B cell (primary cell): ENCODE results near the gene OR10R2. TPM values are rescaled to one million over a fixed set of nuclear protein-coding genes. Genes with fewer than 3 reads are reported as not detected.

Experiments used
- ATAC-seq: fragments of 200-7000 bp; cut with Tn5 transposase; one replicate; pipeline ENCODE4 v1.10.0; 2021; ENCODE audit warnings: low read depth, mild to moderate bottlenecking, moderate number of reproducible peaks, moderate library complexity
- CTCF ChIA-PET: fragments of 350-600 bp; sonication (Branson Sonifier 250); formaldehyde crosslinking; loops from one replicate; lab custom pipeline; 2021; ENCODE audit warnings: antibody characterized with exemption, inconsistent platforms; lab: Charles Lee
- POLR2A ChIA-PET: fragments of 350-600 bp; sonication (Branson Sonifier 250); formaldehyde crosslinking; loops from one replicate; lab custom pipeline; 2021; ENCODE audit warnings: antibody characterized with exemption; lab: Charles Lee
- DNase-seq: peaks from one replicate; pipeline ENCODE4 v3.0.0; 2013
- H2AFZ ChIP-seq: 2 replicates; pipeline ENCODE4 v1.6.1; 2012; ENCODE audit warnings: mild to moderate bottlenecking, low read depth, low read length; ENCODE audit not compliant: insufficient read depth, poor library complexity, severe bottlenecking
- H3K27ac ChIP-seq, 2 donors: 1 replicate in 1 of 2; 2 replicates in 1 of 2; pipeline ENCODE4 v1.5.1; 2012 to 2013; ENCODE audit warnings: low read length in 2 of 2, mild to moderate bottlenecking in 2 of 2, moderate library complexity in 1 of 2
- H3K27me3 ChIP-seq, 4 experiments: fragments of 200-600 bp in 1 of 4; sonication (generic) in 1 of 4; replicated peaks in 1 of 4; 1 replicate in 2 of 4; 2 replicates in 2 of 4; pipeline versions ENCODE4 v1.6.1 to v1.7.0; 2013 to 2016; ENCODE audit warnings: low read length in 3 of 4, mild to moderate bottlenecking in 2 of 4, mixed read lengths in 1 of 4, moderate library complexity in 1 of 4; ENCODE audit not compliant: insufficient read depth in 4 of 4, control insufficient read depth in 3 of 4; ENCODE audit errors: control extremely low read depth in 1 of 4
- H3K36me3 ChIP-seq, 2 experiments: replicated peaks in 1 of 2; 1 replicate in 1 of 2; 2 replicates in 1 of 2; pipeline versions ENCODE4 v1.6.1 to v1.7.1; 2013; ENCODE audit warnings: low read length in 1 of 2; ENCODE audit not compliant: insufficient read depth in 2 of 2, control insufficient read depth in 1 of 2; ENCODE audit errors: control extremely low read depth in 1 of 2, extremely low read depth in 1 of 2
- H3K4me1 ChIP-seq, 2 donors: fragments of 200-600 bp in 1 of 2; sonication (generic) in 1 of 2; 1 replicate in 1 of 2; 2 replicates in 1 of 2; pipeline versions ENCODE4 v1.5.1 to v1.6.1; 2013 to 2017; ENCODE audit warnings: low read length in 2 of 2; ENCODE audit not compliant: control insufficient read depth in 2 of 2, insufficient read depth in 2 of 2
- H3K4me2 ChIP-seq: replicated peaks from 2 replicates; pipeline ENCODE3; 2012; ENCODE audit warnings: mild to moderate bottlenecking, low read depth, low read length; ENCODE audit not compliant: poor library complexity, severe bottlenecking
- H3K4me3 ChIP-seq, 5 experiments: fragments of 200-600 bp in 1 of 5; sonication (generic) in 1 of 5; 1 replicate in 3 of 5; 2 replicates in 2 of 5; pipeline versions ENCODE4 v1.5.1 to v1.7.0; 2011 to 2016; ENCODE audit warnings: low read length in 4 of 5, mild to moderate bottlenecking in 4 of 5, low read depth in 2 of 5, control low read depth in 1 of 5, moderate library complexity in 1 of 5; ENCODE audit not compliant: insufficient read depth in 1 of 5; ENCODE audit errors: control extremely low read depth in 1 of 5, extremely low read depth in 1 of 5
- H3K79me2 ChIP-seq: fragments of 200-600 bp; sonication (generic); one replicate; pipeline ENCODE4 v1.6.0; 2016; ENCODE audit warnings: low read length; ENCODE audit not compliant: control insufficient read depth, insufficient read depth
- H3K9ac ChIP-seq: fragments of 200-600 bp; sonication (generic); 2 replicates; pipeline ENCODE4 v1.6.1; 2017; ENCODE audit warnings: mild to moderate bottlenecking, low read length, moderate library complexity
- H3K9me3 ChIP-seq, 3 donors: one replicate each; pipeline versions ENCODE4 v1.6.1 to v1.7.1; 2013; ENCODE audit warnings: low read length in 2 of 3; ENCODE audit not compliant: control insufficient read depth in 2 of 3, insufficient read depth in 1 of 3; ENCODE audit errors: control extremely low read depth in 1 of 3
- H4K20me1 ChIP-seq: 2 replicates; pipeline ENCODE4 v1.6.0; 2012; ENCODE audit warnings: mild to moderate bottlenecking, low read length; ENCODE audit not compliant: insufficient read depth, control insufficient read depth, poor library complexity, severe bottlenecking
- H3K27ac Mint-ChIP-seq: one replicate; pipeline ENCODE4 v1.8.0; 2021; ENCODE audit warnings: mixed read lengths
- H3K27me3 Mint-ChIP-seq: one replicate; pipeline ENCODE4 v1.8.0; 2021; ENCODE audit warnings: mixed read lengths
- H3K4me1 Mint-ChIP-seq: one replicate; pipeline ENCODE4 v1.8.0; 2021; ENCODE audit warnings: mixed read lengths
- H3K4me3 Mint-ChIP-seq: one replicate; pipeline ENCODE4 v1.8.0; 2021; ENCODE audit warnings: mixed read lengths
- H3K9me3 Mint-ChIP-seq: one replicate; pipeline ENCODE4 v1.8.0; 2022; ENCODE audit warnings: mixed read lengths; ENCODE audit not compliant: insufficient read depth
- CTCF ChIP-seq: fragments of 200-600 bp; IDR thresholded peaks from one replicate; pipeline ENCODE4 v1.8.0; 2022; ENCODE audit warnings: antibody characterized with exemption, mild to moderate bottlenecking
- EZH2 ChIP-seq: IDR thresholded peaks from 2 replicates; pipeline ENCODE4 v1.6.1; 2012; ENCODE audit warnings: borderline replicate concordance, low read depth, mild to moderate bottlenecking, moderate library complexity, low read length; ENCODE audit not compliant: insufficient read depth, poor library complexity, severe bottlenecking
- WGBS: methylation state at CpG from one replicate; pipeline ENCODE4 v1.1.5; 2013; ENCODE audit warnings: missing lambda C conversion rate; ENCODE audit not compliant: insufficient coverage; 5-methylcytosine and 5-hydroxymethylcytosine counted together
- intact Hi-C: fragments of 100-400 bp; cut with micrococcal nuclease; formaldehyde crosslinking; loops from one replicate; pipeline ENCODE4 v1.10.0; 2022
- polyA plus RNA-seq: library from polyadenylated mRNA; depleted of rRNA; stranded (reverse); fragments of >200 nt; gene quantifications from 2 replicates; pipeline ENCODE4 v1.2.3, GENCODE V29; 2012
- total RNA-seq, 2 donors: library from RNA; stranded (reverse); fragments of 120-200 nt in 1 of 2; gene quantifications; 1 replicate in 1 of 2; 2 replicates in 1 of 2; pipeline versions ENCODE4 v1.2.3 to v1.2.4, GENCODE V29; 2013 to 2022

Gene OR10R2
- total and polyA plus RNA-seq, 2 donors (not counting 1 experiment from before 2014, with no cell fraction given): not detected

GRCh38 chr1:158454537-158454936 lies 17.5 kb upstream of the OR10R2 start:
- CTCF ChIA-PET: no interaction called here
- WGBS: 100% methylated on average over 1 of the region's 1 CpG

GRCh38 chr1:158457246-158457645 lies 14.8 kb upstream of the OR10R2 start:
- H3K36me3 ChIP-seq: no peaks in the 10 kb centered on the region
- intact Hi-C loops: no loop called here
- no peak overlapping the region for H2AFZ ChIP-seq
- H3K9me3 Mint-ChIP-seq: peaks cover 2% of the 10 kb centered on the region
- no peak overlapping the region for H3K9ac ChIP-seq
- H3K79me2 ChIP-seq: no peaks in the 10 kb centered on the region
- H4K20me1 ChIP-seq: no peaks in the 10 kb centered on the region
- no peaks in the 10 kb centered on the region for H3K27me3 ChIP-seq
- no peaks in the 10 kb centered on the region for H3K4me1 ChIP-seq
- ChIA-PET POLR2A (no interaction called here), CTCF (no interaction called here)
- DNase-seq: no peak
- ATAC-seq: no peak
- no peak overlapping the region for H3K27ac Mint-ChIP-seq
- TF ChIP-seq EZH2 (no peak), CTCF (no peak)
- no peak overlapping the region for H3K4me3 Mint-ChIP-seq
- no peak overlapping the region for H3K4me2 ChIP-seq
- H3K4me1 Mint-ChIP-seq: no peaks in the 10 kb centered on the region
- no peak overlapping the region for H3K27ac ChIP-seq
- peaks cover 0 to 3% (median 0%) of the 10 kb centered on the region in 3 donors for H3K9me3 ChIP-seq
- no peak overlapping the region for H3K4me3 ChIP-seq
- H3K27me3 Mint-ChIP-seq: peaks cover 33% of the 10 kb centered on the region

More at GRCh38 chr1:158454537-158454936, 17.5 kb upstream of the OR10R2 start:
- no peaks in the 10 kb centered on the region for H4K20me1 ChIP-seq
- DNase-seq (no peak), ATAC-seq (no peak)
- H3K4me3 ChIP-seq: no peak overlapping the region
- no peak overlapping the region for H3K4me2 ChIP-seq
- no peaks in the 10 kb centered on the region for H3K27me3 ChIP-seq
- Mint-ChIP-seq H3K27ac (no peak overlapping the region), H3K9me3 (peaks cover 2% of the 10 kb centered on the region), H3K4me3 (no peak overlapping the region), H3K4me1 (no peaks in the 10 kb centered on the region), H3K27me3 (peaks cover 39% of the 10 kb centered on the region)
- intact Hi-C loops: no loop called here
- H3K36me3 ChIP-seq: no peaks in the 10 kb centered on the region
- peaks cover 0 to 3% (median 2%) of the 10 kb centered on the region in 3 donors for H3K9me3 ChIP-seq
- H3K9ac ChIP-seq: no peak overlapping the region
- TF ChIP-seq CTCF (no peak), EZH2 (no peak)
- no peaks in the 10 kb centered on the region for H3K4me1 ChIP-seq
- H3K79me2 ChIP-seq: no peaks in the 10 kb centered on the region
- no peak overlapping the region for H3K27ac ChIP-seq
- POLR2A ChIA-PET: no interaction called here
- no peak overlapping the region for H2AFZ ChIP-seq
